ENCODE results near the gene COBL. TPM values are rescaled to one million over a fixed set of nuclear protein-coding genes. Genes with fewer than 3 reads are reported as not detected.

COBL gene
- total and polyA plus RNA-seq, 2 of the 4 experiments (the other 2 are of a cell fraction) = under 0.01 TPM; not detected in 1

GRCh38 chr7:51366172-51366728, 49.6 kb upstream of the COBL start:
- Histone ChIP-seq H2BK120ac (ENCODE audit: low read depth, low read length) (no peak overlapping the region), H3K4ac (ENCODE audit: low read depth, low read length) (no peak overlapping the region), H3K23ac (ENCODE audit: low read depth, low read length) (no peak overlapping the region), H3K4me1 (ENCODE audit: control insufficient read depth, insufficient read depth, low read length) (no peaks in the 10 kb centered on the region), H3K36me3 (ENCODE audit: control insufficient read depth, insufficient read depth, low read length) (no peaks in the 10 kb centered on the region), H3K27me3 (ENCODE audit: control insufficient read depth, insufficient read depth, low read length) (no peaks in the 10 kb centered on the region), H3K4me3 (ENCODE audit: insufficient read depth, low read depth, low read length) (no peak overlapping the region), H3K79me1 (ENCODE audit: low read depth in 1 of 2, low read length in 2 of 2) (no peaks in the 10 kb centered on the region), H4K8ac (ENCODE audit: low read depth in 2 of 2, low read length in 2 of 2) (no peak overlapping the region), H3K27ac (ENCODE audit: insufficient read depth, low read length) (no peak overlapping the region), H3K9me3 (ENCODE audit: control insufficient read depth, insufficient read depth, low read length) (no peaks in the 10 kb centered on the region; the same call in 1 of the 2 replicates), H3K56ac (ENCODE audit: extremely low read depth, insufficient read depth, low read length) (no peak overlapping the region), H4K5ac (ENCODE audit: low read depth, low read length) (no peak overlapping the region), H2AK9ac (replicated peaks; ENCODE audit: low read depth, low read length, poor library complexity) (no peak overlapping the region), H2AK5ac (ENCODE audit: low read depth, low read length) (no peak overlapping the region), H3K9ac (ENCODE audit: low read depth, low read length) (no peak overlapping the region), H4K20me1 (ENCODE audit: insufficient read depth, low read length) (no peaks in the 10 kb centered on the region), H4K91ac (ENCODE audit: insufficient read depth, low read depth, low read length) (no peak overlapping the region), H2AFZ (replicated peaks; ENCODE audit: low read length, poor library complexity) (no peak overlapping the region), H2BK20ac (ENCODE audit: low read depth, low read length) (no peak overlapping the region), H3K18ac (ENCODE audit: low read depth, low read length) (no peak overlapping the region), H3K14ac (replicated peaks; ENCODE audit: low read depth, low read length) (no peak overlapping the region), H2BK5ac (ENCODE audit: low read depth, low read length, poor library complexity, severe bottlenecking) (no peak overlapping the region), H3K9me1 (ENCODE audit: insufficient read depth, low read length) (no peaks in the 10 kb centered on the region), H2BK15ac (ENCODE audit: low read depth, low read length) (no peak overlapping the region), H3K4me2 (ENCODE audit: low read depth, low read length) (no peak overlapping the region)
- TF ChIP-seq BHLHE40 (IDR thresholded peaks at IDR 0.05; ENCODE audit: low read depth, low read length) (no peak), POLR2A (IDR thresholded peaks at IDR 0.05; ENCODE audit: low read depth, low read length) (no peak), RCOR1 (IDR thresholded peaks at IDR 0.05; ENCODE audit: insufficient replicate concordance, low read length) (no peak), ELK1 (IDR thresholded peaks at IDR 0.05; ENCODE audit: borderline replicate concordance, low read depth, low read length) (no peak), MAZ (IDR thresholded peaks at IDR 0.05; ENCODE audit: borderline replicate concordance, low read depth, low read length) (no peak), RAD21 (IDR thresholded peaks at IDR 0.05; ENCODE audit: low read length) (no peak), USF2 (IDR thresholded peaks at IDR 0.05; ENCODE audit: low read depth, low read length) (no peak), MXI1 (IDR thresholded peaks at IDR 0.05; ENCODE audit: borderline replicate concordance, low read depth, low read length) (no peak), RFX5 (IDR thresholded peaks at IDR 0.05; ENCODE audit: low read depth, low read length) (no peak), MAFK (IDR thresholded peaks at IDR 0.05; ENCODE audit: low read depth, low read length) (no peak)
- dilution Hi-C loops (cut with HindIII; ENCODE audit: low sequenced_read_pairs, unreplicated experiment) (no loop called here), in situ Hi-C loops (cut with MboI; ENCODE audit: low sequenced_read_pairs) (no loop called here), intact Hi-C loops (cut with micrococcal nuclease) (loop anchor here (5.0 kb wide), 1 partner anchor 1224 kb away; no protein-coding TSS in a partner anchor)
- 60% methylated on average over 4 of the region's 7 CpGs; no CpG with 5 or more reads in 1 of the 2 experiments for WGBS, 2 experiments (ENCODE audit: extremely low coverage in 2 of 2, insufficient read length in 1 of 2)
- POLR2A ChIA-PET (ENCODE audit: unreplicated experiment) = no interaction called here
- ATAC-seq (ENCODE audit: low read depth) (no peak), DNase-seq (no peak)
- no TSS peak for BruUV-seq (replicated peaks)
- CTCF ChIA-PET = no interaction called here

Data from IMR-90 (cell line).